22Rv1 (cell line): ENCODE measurements around the gene MCM7.

Experiments used
- CTCF ChIP-seq: fragments of 450-650 bp; IDR thresholded peaks from 2 replicates; pipeline ENCODE4 v1.5.1; 2017; ENCODE audit warnings: mild to moderate bottlenecking
- ZFX ChIP-seq: fragments of 450-650 bp; IDR thresholded peaks from 2 replicates; pipeline ENCODE4 v1.6.1; 2017; ENCODE audit warnings: antibody characterized with exemption, borderline replicate concordance

- TF ChIP-seq CTCF (no peak), ZFX (no peak)
Measured at GRCh38 chr7:100057006-100057405, 44.2 kb downstream of the MCM7 start.
